HCT116 (cell line): ENCODE results near the gene PTGR1. TPM values are rescaled to one million over a fixed set of nuclear protein-coding genes. Genes with fewer than 3 reads are reported as not detected.

Experiments used
- ATAC-seq: fragments of 200-7000 bp; cut with Tn5 transposase; 2 replicates; pipeline ENCODE4 v1.9.1; 2020; ENCODE audit warnings: mild to moderate bottlenecking, moderate library complexity
- BruUV-seq: library from RNA; stranded (reverse); fragments of 400-500 nt; replicated peaks from 2 replicates; lab custom pipeline; 2021; lab: Mats Ljungman, UMichigan
- CTCF ChIA-PET: fragments of 300-600 bp; sonication (Branson Sonifier 250); formaldehyde crosslinking; loops from one replicate; lab custom pipeline; 2021; ENCODE audit warnings: antibody characterized with exemption; lab: Charles Lee
- POLR2A ChIA-PET: fragments of 300-600, 350-600 bp; sonication (Branson Sonifier 250); formaldehyde crosslinking; loops from one replicate; lab custom pipeline; 2021; ENCODE audit warnings: antibody characterized with exemption; lab: Charles Lee
- RAD21 ChIA-PET, 2 experiments: fragments of 300-600 bp; sonication (Branson Sonifier 250); formaldehyde crosslinking; loops; one replicate each; lab custom pipeline; 2023; ENCODE audit warnings: low total read pairs in 2 of 2; ENCODE audit not compliant: uncharacterized antibody in 2 of 2, unreplicated experiment in 2 of 2, low non-redundant PET in 1 of 2; lab: Charles Lee
- DNase-seq: peaks from one replicate; pipeline ENCODE4 v3.0.0-alpha.2; 2010; ENCODE audit warnings: low read depth, low spot score
- H2AFZ ChIP-seq: fragments of 200-600 bp; shearing (Covaris generic), sonication (generic); 2 replicates; pipeline ENCODE4 v1.6.1; 2017; ENCODE audit warnings: low read depth, mixed run types, mixed read lengths, antibody characterized with exemption, low read length; ENCODE audit not compliant: poor library complexity, severe bottlenecking
- H3K27ac ChIP-seq: 2 replicates; pipeline ENCODE4 v1.5.1; 2012; ENCODE audit warnings: low read depth, low read length
- H3K27me3 ChIP-seq: fragments of 200-600 bp; sonication (generic); 2 replicates; pipeline ENCODE4 v1.6.1; 2016; ENCODE audit warnings: mixed run types, low read length, mixed read lengths; ENCODE audit not compliant: insufficient read depth
- H3K36me3 ChIP-seq, 2 experiments: fragments of 200-500 bp in 1 of 2; fragments of 200-600 bp in 1 of 2; sonication (Bioruptor generic) in 1 of 2; sonication (generic) in 1 of 2; 2 replicates each; pipeline versions ENCODE4 v1.5.1 to v1.6.1; 2014 to 2016; ENCODE audit warnings: low read length in 2 of 2, inconsistent platforms in 1 of 2, mixed read lengths in 1 of 2, mixed run types in 1 of 2; ENCODE audit not compliant: insufficient read depth in 2 of 2, control insufficient read depth in 1 of 2
- H3K4me1 ChIP-seq, 2 experiments: fragments of 200-600 bp in 1 of 2; sonication (generic) in 1 of 2; 2 replicates each; pipeline versions ENCODE4 v1.5.1 to v1.6.1; 2012 to 2017; ENCODE audit warnings: low read length in 2 of 2, inconsistent platforms in 1 of 2, mild to moderate bottlenecking in 1 of 2, mixed read lengths in 1 of 2, mixed run types in 1 of 2, moderate library complexity in 1 of 2; ENCODE audit not compliant: insufficient read depth in 2 of 2, control insufficient read depth in 1 of 2
- H3K4me2 ChIP-seq: fragments of 200-600 bp; sonication (generic); 2 replicates; pipeline ENCODE4 v1.6.1; 2017; ENCODE audit warnings: mixed run types, low read length, mixed read lengths
- H3K4me3 ChIP-seq, 2 experiments: fragments of 200-600 bp in 1 of 2; sonication (generic) in 1 of 2; replicated peaks in 1 of 2; 2 replicates each; pipeline ENCODE4 v1.5.1; 2011 to 2016; ENCODE audit warnings: low read length in 2 of 2, control low read depth in 1 of 2, low read depth in 1 of 2, mild to moderate bottlenecking in 1 of 2, mixed read lengths in 1 of 2, mixed run types in 1 of 2
- H3K79me2 ChIP-seq: fragments of 200-600 bp; sonication (generic); 2 replicates; pipeline ENCODE4 v1.6.1; 2017; ENCODE audit warnings: mild to moderate bottlenecking, mixed run types, low read length, moderate library complexity, mixed read lengths; ENCODE audit not compliant: insufficient read depth
- H3K9ac ChIP-seq: fragments of 200-600 bp; sonication (generic); 2 replicates; pipeline ENCODE4 v1.6.1; 2016; ENCODE audit warnings: low read length, mixed read lengths
- H3K9me2 ChIP-seq: fragments of 200-600 bp; sonication (generic), shearing (Covaris generic); 2 replicates; pipeline ENCODE4 v1.6.1; 2017; ENCODE audit warnings: mixed run types, mild to moderate bottlenecking, moderate library complexity; ENCODE audit not compliant: insufficient read depth
- H3K9me3 ChIP-seq, 2 experiments: fragments of 200-500 bp in 1 of 2; fragments of 200-600 bp in 1 of 2; sonication (Bioruptor generic) in 1 of 2; sonication (generic) in 1 of 2; 2 replicates each; pipeline ENCODE4 v1.6.1; 2014 to 2017; ENCODE audit warnings: low read length in 2 of 2, mixed read lengths in 2 of 2, inconsistent platforms in 1 of 2, low read depth in 1 of 2, mild to moderate bottlenecking in 1 of 2, mixed run types in 1 of 2, moderate library complexity in 1 of 2; ENCODE audit not compliant: control insufficient read depth in 1 of 2, insufficient read depth in 1 of 2
- H4K20me1 ChIP-seq: fragments of 200-600 bp; sonication (generic), shearing (Covaris generic); 2 replicates; pipeline ENCODE4 v1.6.1; 2017; ENCODE audit warnings: mixed run types, mild to moderate bottlenecking, moderate library complexity; ENCODE audit not compliant: insufficient read depth
- ATF3 ChIP-seq: IDR thresholded peaks from 2 replicates; pipeline ENCODE4 v1.6.1; 2012
- CBX3 ChIP-seq: IDR thresholded peaks from 2 replicates; pipeline ENCODE4 v1.6.1; 2012; ENCODE audit warnings: low read depth
- POLR2A ChIP-seq: IDR thresholded peaks from 2 replicates; pipeline ENCODE4 v1.7.0; 2011; ENCODE audit warnings: borderline replicate concordance; ENCODE audit not compliant: insufficient read depth, insufficient read length; ENCODE audit errors: extremely low read depth
- YY1 ChIP-seq: IDR thresholded peaks from 2 replicates; pipeline ENCODE4 v1.6.1; 2011; ENCODE audit warnings: low read length, low read depth, moderate library complexity, mild to moderate bottlenecking; ENCODE audit not compliant: insufficient replicate concordance; ENCODE audit errors: extremely low read depth
- ZFX ChIP-seq: fragments of 450-650 bp; IDR thresholded peaks from 2 replicates; pipeline ENCODE4 v1.6.1; 2017
- ZNF274 ChIP-seq: fragments of 200-500 bp; sonication (Bioruptor generic); IDR thresholded peaks from 2 replicates; pipeline ENCODE4 v1.6.1; 2014; ENCODE audit warnings: mild to moderate bottlenecking, low read depth, low read length, inconsistent platforms
- intact Hi-C: fragments of 100-400 bp; cut with micrococcal nuclease; formaldehyde crosslinking; loops from 2 replicates; pipeline ENCODE4 v1.10.0; 2022
- total RNA-seq: library from RNA; stranded (reverse); gene quantifications from one replicate; pipeline ENCODE4 v1.2.1, GENCODE V29; 2021; ENCODE audit not compliant: unreplicated experiment

The PTGR1 gene
- total RNA-seq, 1 experiment from 2014 or later = 53.9 TPM

- Histone ChIP-seq H3K27ac (no peak overlapping the region), H3K4me3 (no peak overlapping the region), H3K9ac (no peak overlapping the region), H3K9me3 (no peaks in the 10 kb centered on the region), H4K20me1 (peaks cover 21% of the 10 kb centered on the region; the same call in 1 of the 2 replicates), H3K27me3 (no peaks in the 10 kb centered on the region)
- DNase-seq = no peak
- POLR2A ChIA-PET = no interaction called here
- TF ChIP-seq YY1 (no peak), ZNF274 (no peak)
- TF ChIP-seq, all 23 proteins: peak for 0
- ChIA-PET RAD21 (no interaction called here), CTCF (no interaction called here)
- no peak for ATAC-seq
- Histone ChIP-seq H3K9me2 (no peaks in the 10 kb centered on the region), H3K4me2 (no peak overlapping the region), H2AFZ (no peak overlapping the region), H3K36me3 (peaks cover 0 to 11% of the 10 kb centered on the region in 2 experiments; a peak in 1 of 4 replicates), H3K4me1 (peaks cover 2 to 17% of the 10 kb centered on the region in 2 experiments; a peak in 2 of 4 replicates), H3K79me2 (peaks cover 85% of the 10 kb centered on the region)
- intact Hi-C loops = loop anchor here (5.0 to 10.0 kb wide), 2 partner anchors 440 to 697 kb away; partner anchors contain the start of gene PTBP3
- no TSS peak for BruUV-seq
Observed at GRCh38 chr9:111634860-111635259, 35.4 kb upstream of the PTGR1 start.

- Histone ChIP-seq H3K4me1 (peaks cover 2 to 17% of the 10 kb centered on the region in 2 experiments; a peak in 2 of 4 replicates), H2AFZ (no peak overlapping the region), H3K36me3 (0 out of 4 replicates have a peak, but pooled peaks cover 0 to 11% of the 10 kb centered on the region in 2 experiments), H3K9me3 (no peaks in the 10 kb centered on the region), H3K4me3 (no peak overlapping the region), H4K20me1 (peaks cover 13% of the 10 kb centered on the region; the same call in 1 of the 2 replicates), H3K79me2 (peaks cover 71% of the 10 kb centered on the region), H3K9ac (no peak overlapping the region), H3K4me2 (no peak overlapping the region), H3K27ac (no peak overlapping the region), H3K27me3 (no peaks in the 10 kb centered on the region), H3K9me2 (no peaks in the 10 kb centered on the region)
- intact Hi-C loops = loop anchor here (5.0 to 10.0 kb wide), 2 partner anchors 441 to 699 kb away; partner anchors contain the start of gene PTBP3
- TF ChIP-seq CBX3 = no peak
- TF ChIP-seq ZFX = no peak
- no peak for TF ChIP-seq POLR2A
- TF ChIP-seq ATF3 = no peak
- POLR2A ChIA-PET = no interaction called here
- RAD21 ChIA-PET = no interaction called here
- CTCF ChIA-PET = interaction anchor here (1.0 kb wide), 1 partner anchor 12 kb away, joined by 3 read pairs; no protein-coding TSS in a partner anchor
- no TSS peak for BruUV-seq
- ATAC-seq (no peak), DNase-seq (no peak)
Observed at GRCh38 chr9:111633389-111633736, 33.9 kb upstream of the PTGR1 start.
